BLaER1 (cell line): Measurements from ENCODE around the gene ELMO3.

Experiments used
- H3K27ac ChIP-seq: shearing (Covaris generic); formaldehyde crosslinking; 2 replicates; pipeline ENCODE4 v1.8.1; 2022
- H3K27me3 ChIP-seq: shearing (Covaris generic); formaldehyde crosslinking; 2 replicates; pipeline ENCODE4 v1.8.1; 2022
- H3K36me3 ChIP-seq: shearing (Covaris generic); formaldehyde crosslinking; 2 replicates; pipeline ENCODE4 v1.8.1; 2022
- H3K4me1 ChIP-seq: shearing (Covaris generic); formaldehyde crosslinking; 2 replicates; pipeline ENCODE4 v1.8.1; 2022
- H3K4me2 ChIP-seq: shearing (Covaris generic); formaldehyde crosslinking; 2 replicates; pipeline ENCODE4 v1.8.1; 2022
- H3K4me3 ChIP-seq: shearing (Covaris generic); formaldehyde crosslinking; 2 replicates; pipeline ENCODE4 v1.8.1; 2022
- H3K9ac ChIP-seq: shearing (Covaris generic); formaldehyde crosslinking; 2 replicates; pipeline ENCODE4 v1.8.1; 2022
- H3K9me3 ChIP-seq: shearing (Covaris generic); formaldehyde crosslinking; 2 replicates; pipeline ENCODE4 v1.8.1; 2022
- H4K20me1 ChIP-seq: shearing (Covaris generic); formaldehyde crosslinking; 2 replicates; pipeline ENCODE4 v1.8.1; 2022
- Cebpa-rat ChIP-seq: shearing (Covaris generic); IDR thresholded peaks from 2 replicates; pipeline ENCODE4 v1.8.1; 2022

ELMO3 gene

GRCh38 chr16:67163164-67163998 is 35.5 kb upstream of the ELMO3 start:
- Histone ChIP-seq H3K36me3 (no peaks in the 10 kb centered on the region), H3K4me2 (peak overlapping the region; percentile 81), H4K20me1 (peaks cover 57% of the 10 kb centered on the region), H3K9ac (0 out of 2 replicates have a peak overlapping the region, but pooled peaks have one; percentile 10), H3K4me3 (peak overlapping the region; percentile 63), H3K4me1 (peaks cover 54% of the 10 kb centered on the region), H3K27ac (no peak overlapping the region), H3K27me3 (peaks cover 75% of the 10 kb centered on the region), H3K9me3 (no peaks in the 10 kb centered on the region)
- TF ChIP-seq Cebpa-rat: no peak

GRCh38 chr16:67163999-67164558 is 34.9 kb upstream of the ELMO3 start:
- peaks cover 81% of the 10 kb centered on the region for H3K27me3 ChIP-seq

GRCh38 chr16:67164599-67165061 is 34.3 kb upstream of the ELMO3 start, which contains the start of gene HSF4:
HSF4 (plus strand) TSS chr16:67164745; CDS start chr16:67164812, 67 bp downstream.
- H3K9ac ChIP-seq: no peak within 1 kb of the TSS
- peaks cover 57% of the 10 kb centered on the region for H3K4me1 ChIP-seq
- TF ChIP-seq Cebpa-rat: no peak
- peak within 1 kb of the TSS; percentile 63 for H3K4me3 ChIP-seq
- H3K27ac ChIP-seq: no peak within 1 kb of the TSS
- no peaks in the 10 kb centered on the region for H3K9me3 ChIP-seq
- peaks cover 81% of the 10 kb centered on the region for H3K27me3 ChIP-seq
- peaks cover 46% of the 10 kb centered on the region for H4K20me1 ChIP-seq
- H3K4me2 ChIP-seq: peak within 1 kb of the TSS; percentile 81
- no peaks in the 10 kb centered on the region for H3K36me3 ChIP-seq

More at GRCh38 chr16:67163999-67164558, 34.9 kb upstream of the ELMO3 start:
- H3K9ac ChIP-seq: no peak overlapping the region
- H3K4me1 ChIP-seq: peaks cover 54% of the 10 kb centered on the region
- peak overlapping the region; percentile 63 for H3K4me3 ChIP-seq
- H3K36me3 ChIP-seq: no peaks in the 10 kb centered on the region
- no peaks in the 10 kb centered on the region for H3K9me3 ChIP-seq
- no peak for TF ChIP-seq Cebpa-rat
- peak overlapping the region; percentile 81 for H3K4me2 ChIP-seq
- peaks cover 50% of the 10 kb centered on the region for H4K20me1 ChIP-seq
- no peak overlapping the region for H3K27ac ChIP-seq

GRCh38 chr16:67165121-67166078 is 33.5 kb upstream of the ELMO3 start:
- Histone ChIP-seq H3K9me3 (no peaks in the 10 kb centered on the region), H3K27ac (no peak overlapping the region), H3K4me1 (peaks cover 63% of the 10 kb centered on the region), H3K27me3 (peaks cover 81% of the 10 kb centered on the region), H3K4me3 (peak overlapping the region; percentile 55; the same call in 1 of the 2 replicates), H3K4me2 (peak overlapping the region; percentile 81), H3K36me3 (no peaks in the 10 kb centered on the region), H3K9ac (no peak overlapping the region), H4K20me1 (peaks cover 46% of the 10 kb centered on the region)
- TF ChIP-seq Cebpa-rat: no peak

- peaks cover 78% of the 10 kb centered on the region for H3K27me3 ChIP-seq
- TF ChIP-seq Cebpa-rat: no peak
- H3K4me2 ChIP-seq: no peak overlapping the region
- H3K27ac ChIP-seq: no peak overlapping the region
- no peaks in the 10 kb centered on the region for H3K9me3 ChIP-seq
- peaks cover 66% of the 10 kb centered on the region for H3K4me1 ChIP-seq
- no peak overlapping the region for H3K9ac ChIP-seq
- no peaks in the 10 kb centered on the region for H3K36me3 ChIP-seq
- H3K4me3 ChIP-seq: no peak overlapping the region
- H4K20me1 ChIP-seq: peaks cover 46% of the 10 kb centered on the region
These were observed 32.8 kb upstream of the ELMO3 start for GRCh38 chr16:67166110-67166547.

GRCh38 chr16:67166598-67167168 is 32.2 kb upstream of the ELMO3 start:
- H3K4me1 ChIP-seq: peaks cover 66% of the 10 kb centered on the region
- peaks cover 40% of the 10 kb centered on the region for H4K20me1 ChIP-seq
- H3K27ac ChIP-seq: no peak overlapping the region
- H3K27me3 ChIP-seq: peaks cover 73% of the 10 kb centered on the region
- no peaks in the 10 kb centered on the region for H3K36me3 ChIP-seq
- no peak for TF ChIP-seq Cebpa-rat
- no peaks in the 10 kb centered on the region for H3K9me3 ChIP-seq
- no peak overlapping the region for H3K4me3 ChIP-seq
- no peak overlapping the region for H3K9ac ChIP-seq
- H3K4me2 ChIP-seq: no peak overlapping the region

- Histone ChIP-seq H3K27ac (no peak overlapping the region), H3K4me2 (no peak overlapping the region), H3K36me3 (no peaks in the 10 kb centered on the region), H3K9ac (no peak overlapping the region), H3K27me3 (peaks cover 64% of the 10 kb centered on the region), H3K4me3 (no peak overlapping the region), H3K9me3 (no peaks in the 10 kb centered on the region), H3K4me1 (peaks cover 68% of the 10 kb centered on the region), H4K20me1 (peaks cover 31% of the 10 kb centered on the region)
- no peak for TF ChIP-seq Cebpa-rat
These were observed 31.3 kb upstream of the ELMO3 start for GRCh38 chr16:67167588-67167987.

- no peak overlapping the region for H3K9ac ChIP-seq
- no peak for TF ChIP-seq Cebpa-rat
- peaks cover 68% of the 10 kb centered on the region for H3K4me1 ChIP-seq
- peak overlapping the region; percentile 98 for H3K4me2 ChIP-seq
- no peak overlapping the region; the same call in 1 of the 2 replicates for H3K4me3 ChIP-seq
- peaks cover 49% of the 10 kb centered on the region for H3K27me3 ChIP-seq
- no peak overlapping the region for H3K27ac ChIP-seq
- no peaks in the 10 kb centered on the region for H3K36me3 ChIP-seq
- no peaks in the 10 kb centered on the region for H3K9me3 ChIP-seq
- peaks cover 17% of the 10 kb centered on the region for H4K20me1 ChIP-seq
These were observed 29.9 kb upstream of the ELMO3 start for GRCh38 chr16:67169011-67169451.
